CD14-positive monocyte (primary cell): ENCODE measurements around the gene NUP214. TPM values are rescaled to one million over a fixed set of nuclear protein-coding genes. Genes with fewer than 3 reads are reported as not detected.

Experiments used
- DNase-seq, 3 donors: peaks; one replicate each; pipeline ENCODE4 v3.0.0-alpha.2; 2011 to 2022
- H2AFZ ChIP-seq: 2 replicates; pipeline ENCODE4 v1.6.0; 2012; ENCODE audit warnings: mild to moderate bottlenecking, low read depth, low read length, inconsistent platforms; ENCODE audit not compliant: insufficient read depth, poor library complexity, severe bottlenecking
- H3K27ac ChIP-seq, 2 donors: 1 replicate in 1 of 2; 2 replicates in 1 of 2; pipeline ENCODE4 v1.5.1; 2012 to 2013; ENCODE audit warnings: low read length in 2 of 2, control low read depth in 1 of 2, inconsistent platforms in 1 of 2, low read depth in 1 of 2, mild to moderate bottlenecking in 1 of 2
- H3K27me3 ChIP-seq, 2 donors: one replicate each; pipeline versions ENCODE4 v1.6.0 to v1.6.1; 2011 to 2013; ENCODE audit warnings: low read length in 2 of 2; ENCODE audit not compliant: control insufficient read depth in 2 of 2, insufficient read depth in 2 of 2
- H3K36me3 ChIP-seq, 2 donors: replicated peaks in 1 of 2; 1 replicate in 1 of 2; 2 replicates in 1 of 2; pipeline versions ENCODE4 v1.5.1 to v1.6.1; 2012 to 2013; ENCODE audit warnings: low read length in 2 of 2, control low read depth in 1 of 2, inconsistent platforms in 1 of 2, mild to moderate bottlenecking in 1 of 2; ENCODE audit not compliant: insufficient read depth in 2 of 2, control insufficient read depth in 1 of 2
- H3K4me1 ChIP-seq, 2 donors: 1 replicate in 1 of 2; 2 replicates in 1 of 2; pipeline versions ENCODE4 v1.5.1 to v1.6.1; 2012 to 2013; ENCODE audit warnings: low read length in 2 of 2, control low read depth in 1 of 2, inconsistent platforms in 1 of 2, mild to moderate bottlenecking in 1 of 2, moderate library complexity in 1 of 2; ENCODE audit not compliant: insufficient read depth in 2 of 2, control insufficient read depth in 1 of 2
- H3K4me2 ChIP-seq: replicated peaks from 2 replicates; pipeline ENCODE3; 2012; ENCODE audit warnings: low read length, moderate library complexity, mild to moderate bottlenecking; ENCODE audit not compliant: poor library complexity, severe bottlenecking; ENCODE audit errors: extremely low read depth
- H3K4me3 ChIP-seq, 3 experiments: fragments of 200-600 bp in 1 of 3; sonication (generic) in 1 of 3; replicated peaks in 1 of 3; 1 replicate in 2 of 3; 2 replicates in 1 of 3; pipeline ENCODE4 v1.5.1; 2011 to 2013; ENCODE audit warnings: low read length in 3 of 3, mild to moderate bottlenecking in 3 of 3, control low read depth in 2 of 3, low read depth in 2 of 3, inconsistent platforms in 1 of 3, moderate library complexity in 1 of 3
- H3K79me2 ChIP-seq: 2 replicates; pipeline ENCODE4 v1.6.0; 2012; ENCODE audit warnings: mild to moderate bottlenecking, control low read depth, inconsistent platforms, low read length, moderate library complexity; ENCODE audit not compliant: insufficient read depth
- H3K9ac ChIP-seq: 2 replicates; pipeline ENCODE4 v1.6.0; 2017; ENCODE audit warnings: low read length, mild to moderate bottlenecking; ENCODE audit not compliant: insufficient read depth, poor library complexity, severe bottlenecking
- H3K9me3 ChIP-seq, 2 donors: replicated peaks in 1 of 2; 1 replicate in 1 of 2; 2 replicates in 1 of 2; pipeline versions ENCODE4 v1.5.1 to v1.6.1; 2012 to 2013; ENCODE audit warnings: low read length in 2 of 2, control low read depth in 1 of 2; ENCODE audit not compliant: control insufficient read depth in 1 of 2, insufficient read depth in 1 of 2
- H4K20me1 ChIP-seq: 2 replicates; pipeline ENCODE4 v1.6.0; 2012; ENCODE audit warnings: mild to moderate bottlenecking, low read length, control low read depth, moderate library complexity; ENCODE audit not compliant: insufficient read depth
- H3K27ac Mint-ChIP-seq, 7 donors: one replicate each; pipeline ENCODE4 v1.8.0; 2020; ENCODE audit warnings: mild to moderate bottlenecking in 7 of 7, mixed read lengths in 7 of 7, moderate library complexity in 6 of 7, inconsistent platforms in 2 of 7
- H3K27me3 Mint-ChIP-seq, 3 donors: one replicate each; pipeline ENCODE4 v1.8.0; 2021 to 2022; ENCODE audit warnings: low read depth in 3 of 3, mild to moderate bottlenecking in 3 of 3, mixed read lengths in 3 of 3, moderate library complexity in 3 of 3, inconsistent platforms in 1 of 3
- H3K36me3 Mint-ChIP-seq, 2 donors: one replicate each; pipeline ENCODE4 v1.8.0; 2020; ENCODE audit warnings: mixed read lengths in 2 of 2, inconsistent platforms in 1 of 2, mild to moderate bottlenecking in 1 of 2
- H3K4me1 Mint-ChIP-seq: one replicate; pipeline ENCODE4 v1.8.0; 2020; ENCODE audit warnings: mild to moderate bottlenecking, mixed read lengths
- H3K4me3 Mint-ChIP-seq, 2 donors: one replicate each; pipeline ENCODE4 v1.8.0; 2020; ENCODE audit warnings: mild to moderate bottlenecking in 2 of 2, mixed read lengths in 2 of 2, moderate library complexity in 1 of 2
- H3K9me3 Mint-ChIP-seq, 7 donors: one replicate each; pipeline ENCODE4 v1.8.0; 2020 to 2022; ENCODE audit warnings: mixed read lengths in 7 of 7, mild to moderate bottlenecking in 6 of 7, moderate library complexity in 6 of 7, inconsistent platforms in 2 of 7
- CTCF ChIP-seq: fragments of 200-600 bp; IDR thresholded peaks from one replicate; pipeline ENCODE4 v1.8.0; 2022; ENCODE audit warnings: antibody characterized with exemption, mild to moderate bottlenecking
- WGBS: methylation state at CpG from one replicate; pipeline ENCODE4 v1.1.5; 2013; ENCODE audit warnings: missing lambda C conversion rate; ENCODE audit not compliant: insufficient coverage; 5-methylcytosine and 5-hydroxymethylcytosine counted together
- intact Hi-C, 2 donors: fragments of 100-400 bp; cut with micrococcal nuclease; formaldehyde crosslinking; loops; one replicate each; pipeline versions ENCODE4 v1.15.0 to v1.15.1; 2023
- polyA plus RNA-seq, 3 donors: library from polyadenylated mRNA; depleted of rRNA in 1 of 3; unstranded in 2 of 3; stranded (reverse) in 1 of 3; fragments of 300-500 nt in 2 of 3; fragments of >200 nt in 1 of 3; fragmentation: Illumina TruSeq in 2 of 3; gene quantifications; 1 replicate in 2 of 3; 2 replicates in 1 of 3; pipeline ENCODE4 v1.2.3, GENCODE V29; 2012 to 2021

The NUP214 gene
- polyA plus RNA-seq, 3 donors: 94.9 to 329 (median 214) TPM

- no peaks in the 10 kb centered on the region for H3K4me1 ChIP-seq
These were observed 43.5 kb upstream of the NUP214 start for GRCh38 chr9:131081868-131082267.

GRCh38 chr9:131082774-131083512, 42.4 kb upstream of the NUP214 start:
- 87% methylated on average over 4 of the region's 11 CpGs for WGBS
- H3K9ac ChIP-seq: no peak overlapping the region
- intact Hi-C loops: no loop called here
- no peaks in the 10 kb centered on the region for H3K27me3 ChIP-seq
- no peaks in the 10 kb centered on the region for H3K9me3 Mint-ChIP-seq
- H3K9me3 ChIP-seq: no peaks in the 10 kb centered on the region
- H3K27me3 Mint-ChIP-seq: peaks cover 0 to 3% (median 0%) of the 10 kb centered on the region in 3 donors
- H3K36me3 Mint-ChIP-seq: no peaks in the 10 kb centered on the region
- H3K79me2 ChIP-seq: no peaks in the 10 kb centered on the region
- peak overlapping the region in 1 of 7 donors; percentile 28 for H3K27ac Mint-ChIP-seq
- no peak overlapping the region for H3K4me3 Mint-ChIP-seq
- no peak for DNase-seq
- H3K27ac ChIP-seq: no peak overlapping the region
- H3K4me1 ChIP-seq: no peaks in the 10 kb centered on the region
- H3K4me3 ChIP-seq: no peak overlapping the region
- TF ChIP-seq CTCF: no peak
- no peak overlapping the region for H3K4me2 ChIP-seq
- no peak overlapping the region for H2AFZ ChIP-seq
- peaks cover 4% of the 10 kb centered on the region for H3K4me1 Mint-ChIP-seq
- H3K36me3 ChIP-seq: no peaks in the 10 kb centered on the region
- no peaks in the 10 kb centered on the region for H4K20me1 ChIP-seq

More at GRCh38 chr9:131081868-131082267, 43.5 kb upstream of the NUP214 start:
- Histone ChIP-seq H3K36me3 (no peaks in the 10 kb centered on the region), H3K9me3 (no peaks in the 10 kb centered on the region), H3K79me2 (no peaks in the 10 kb centered on the region), H2AFZ (no peak overlapping the region), H3K9ac (no peak overlapping the region), H3K27me3 (no peaks in the 10 kb centered on the region), H3K27ac (no peak overlapping the region), H3K4me2 (no peak overlapping the region), H4K20me1 (no peaks in the 10 kb centered on the region), H3K4me3 (no peak overlapping the region)
- no peak for DNase-seq
- 94% methylated on average over 3 of the region's 9 CpGs for WGBS
- H3K27me3 Mint-ChIP-seq: peaks cover 0 to 3% (median 0%) of the 10 kb centered on the region in 3 donors
- no peaks in the 10 kb centered on the region for H3K9me3 Mint-ChIP-seq
- no peak for TF ChIP-seq CTCF
- no peak overlapping the region for H3K4me3 Mint-ChIP-seq
- no peaks in the 10 kb centered on the region for H3K36me3 Mint-ChIP-seq
- no peak overlapping the region for H3K27ac Mint-ChIP-seq
- intact Hi-C loops: no loop called here
- peaks cover 4% of the 10 kb centered on the region for H3K4me1 Mint-ChIP-seq
